Measurements from ENCODE around the gene TMEM256. TPM values are rescaled to one million over a fixed set of nuclear protein-coding genes. Genes with fewer than 3 reads are reported as not detected.
A peak's percentile ranks its signal among the peaks of the same experiment; 100 is the strongest.

TMEM256 gene
- total RNA-seq, 1 donor from 2014 or later = 45.9 TPM

DNA sequence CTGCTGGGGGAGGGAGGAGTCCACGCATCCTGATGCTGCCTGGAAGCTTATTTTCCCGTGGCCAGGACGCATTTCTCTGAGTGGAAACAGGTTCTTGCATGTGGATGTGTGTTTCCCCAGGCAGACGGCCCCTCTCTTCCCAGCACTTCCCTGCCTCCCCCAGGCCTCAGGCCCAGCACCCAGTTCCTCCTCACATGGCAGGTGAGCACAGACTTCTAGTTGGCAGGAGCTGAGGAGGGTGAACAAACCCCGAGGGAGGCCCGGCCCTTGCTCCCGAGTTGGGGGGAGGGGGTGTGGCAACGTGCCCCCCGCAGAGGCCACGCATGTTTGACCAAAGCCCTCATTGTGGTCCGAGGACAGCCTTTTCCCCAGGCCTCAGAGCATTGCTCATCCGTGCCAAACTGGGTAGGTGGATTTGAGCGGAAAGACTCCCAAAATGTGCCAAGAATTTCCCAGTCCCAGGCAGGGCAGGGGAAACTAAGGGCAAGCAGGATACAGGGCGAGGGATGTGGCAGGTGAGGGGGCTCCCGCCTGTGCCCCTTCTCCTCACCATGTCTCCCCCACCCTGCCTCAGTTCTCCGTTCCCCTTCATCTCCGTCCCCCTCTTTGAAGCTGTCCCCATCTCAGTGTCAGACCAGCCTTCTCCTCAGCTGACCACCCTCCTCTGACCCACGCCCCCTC, 14.7 kb upstream of the TMEM256 start:
- Mint-ChIP-seq H3K27ac (ENCODE audit: unreplicated experiment) (no peak overlapping the region), H3K27me3 (ENCODE audit: unreplicated experiment) (no peaks in the 10 kb centered on the region), H3K9me3 (ENCODE audit: unreplicated experiment) (no peaks in the 10 kb centered on the region), H3K4me1 (ENCODE audit: unreplicated experiment) (no peaks in the 10 kb centered on the region), H3K4me3 (ENCODE audit: unreplicated experiment) (no peak overlapping the region), H3K36me3 (ENCODE audit: unreplicated experiment) (peaks cover 12% of the 10 kb centered on the region)
- no peak for DNase-seq (ENCODE audit: extremely low spot score, unreplicated experiment)
- TF ChIP-seq, protein P1, sequence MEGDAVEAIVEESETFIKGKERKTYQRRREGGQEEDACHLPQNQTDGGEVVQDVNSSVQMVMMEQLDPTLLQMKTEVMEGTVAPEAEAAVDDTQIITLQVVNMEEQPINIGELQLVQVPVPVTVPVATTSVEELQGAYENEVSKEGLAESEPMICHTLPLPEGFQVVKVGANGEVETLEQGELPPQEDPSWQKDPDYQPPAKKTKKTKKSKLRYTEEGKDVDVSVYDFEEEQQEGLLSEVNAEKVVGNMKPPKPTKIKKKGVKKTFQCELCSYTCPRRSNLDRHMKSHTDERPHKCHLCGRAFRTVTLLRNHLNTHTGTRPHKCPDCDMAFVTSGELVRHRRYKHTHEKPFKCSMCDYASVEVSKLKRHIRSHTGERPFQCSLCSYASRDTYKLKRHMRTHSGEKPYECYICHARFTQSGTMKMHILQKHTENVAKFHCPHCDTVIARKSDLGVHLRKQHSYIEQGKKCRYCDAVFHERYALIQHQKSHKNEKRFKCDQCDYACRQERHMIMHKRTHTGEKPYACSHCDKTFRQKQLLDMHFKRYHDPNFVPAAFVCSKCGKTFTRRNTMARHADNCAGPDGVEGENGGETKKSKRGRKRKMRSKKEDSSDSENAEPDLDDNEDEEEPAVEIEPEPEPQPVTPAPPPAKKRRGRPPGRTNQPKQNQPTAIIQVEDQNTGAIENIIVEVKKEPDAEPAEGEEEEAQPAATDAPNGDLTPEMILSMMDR (IDR thresholded peaks at IDR 0.05) = no peak

DNA sequence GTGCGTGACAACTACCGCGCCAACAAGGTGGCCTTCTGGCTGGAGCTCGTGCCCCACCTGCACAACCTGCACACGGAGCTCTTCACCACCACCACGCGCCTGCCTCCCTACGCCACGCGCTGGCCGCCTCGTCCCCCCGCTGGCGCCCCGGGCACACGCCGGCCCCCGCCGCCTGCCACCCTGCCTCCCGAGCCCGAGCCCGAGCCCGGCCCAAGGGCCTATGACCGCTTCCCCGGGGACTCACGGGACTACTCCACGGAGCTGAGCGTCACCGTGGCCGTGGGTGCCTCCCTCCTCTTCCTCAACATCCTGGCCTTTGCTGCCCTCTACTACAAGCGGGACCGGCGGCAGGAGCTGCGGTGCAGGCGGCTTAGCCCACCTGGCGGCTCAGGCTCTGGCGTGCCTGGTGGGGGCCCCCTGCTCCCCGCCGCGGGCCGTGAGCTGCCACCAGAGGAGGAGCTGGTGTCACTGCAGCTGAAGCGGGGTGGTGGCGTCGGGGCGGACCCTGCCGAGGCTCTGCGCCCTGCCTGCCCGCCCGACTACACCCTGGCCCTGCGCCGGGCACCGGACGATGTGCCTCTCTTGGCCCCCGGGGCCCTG, 13.3 kb upstream of the TMEM256 start:
- H3K36me3 Mint-ChIP-seq (ENCODE audit: unreplicated experiment) = peaks cover 17% of the 10 kb centered on the region
- H3K4me3 Mint-ChIP-seq (ENCODE audit: unreplicated experiment) = no peak overlapping the region
- DNase-seq (ENCODE audit: extremely low spot score, unreplicated experiment) = no peak
- H3K4me1 Mint-ChIP-seq (ENCODE audit: unreplicated experiment) = peaks cover 7% of the 10 kb centered on the region
- H3K27ac Mint-ChIP-seq (ENCODE audit: unreplicated experiment) = no peak overlapping the region
- H3K27me3 Mint-ChIP-seq (ENCODE audit: unreplicated experiment) = no peaks in the 10 kb centered on the region
- no peaks in the 10 kb centered on the region for H3K9me3 Mint-ChIP-seq (ENCODE audit: unreplicated experiment)
- TF ChIP-seq, protein P1 (IDR thresholded peaks at IDR 0.05) = no peak

DNA sequence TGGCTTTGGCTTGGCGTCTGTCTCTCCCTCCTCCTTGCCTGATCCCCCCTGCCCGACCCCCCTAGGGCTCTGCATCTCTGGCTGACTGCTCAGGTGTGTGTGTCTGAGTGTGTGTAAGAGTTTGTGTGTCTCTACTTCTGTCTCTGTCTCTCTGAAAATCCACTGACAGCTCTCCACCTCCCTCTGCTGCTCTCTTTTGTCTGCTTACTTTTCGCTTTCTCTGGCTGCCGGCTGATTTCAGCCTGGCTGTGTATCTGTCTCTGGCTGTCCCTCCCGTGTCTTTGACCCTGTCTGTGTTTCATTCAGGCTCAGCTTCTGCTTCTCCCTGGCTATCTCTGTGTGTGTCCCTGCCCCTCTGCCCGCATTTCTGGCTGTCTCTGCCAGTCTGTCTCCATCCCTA, 12.4 kb upstream of the TMEM256 start:
- H3K27me3 Mint-ChIP-seq (ENCODE audit: unreplicated experiment) = no peaks in the 10 kb centered on the region
- no peaks in the 10 kb centered on the region for H3K9me3 Mint-ChIP-seq (ENCODE audit: unreplicated experiment)
- no peak for DNase-seq (ENCODE audit: extremely low spot score, unreplicated experiment)
- peaks cover 19% of the 10 kb centered on the region for H3K36me3 Mint-ChIP-seq (ENCODE audit: unreplicated experiment)
- peaks cover 7% of the 10 kb centered on the region for H3K4me1 Mint-ChIP-seq (ENCODE audit: unreplicated experiment)
- TF ChIP-seq, protein P1 (IDR thresholded peaks at IDR 0.05) = no peak
- H3K4me3 Mint-ChIP-seq (ENCODE audit: unreplicated experiment) = no peak overlapping the region
- peak overlapping the region; percentile 1 for H3K27ac Mint-ChIP-seq (ENCODE audit: unreplicated experiment)

DNA sequence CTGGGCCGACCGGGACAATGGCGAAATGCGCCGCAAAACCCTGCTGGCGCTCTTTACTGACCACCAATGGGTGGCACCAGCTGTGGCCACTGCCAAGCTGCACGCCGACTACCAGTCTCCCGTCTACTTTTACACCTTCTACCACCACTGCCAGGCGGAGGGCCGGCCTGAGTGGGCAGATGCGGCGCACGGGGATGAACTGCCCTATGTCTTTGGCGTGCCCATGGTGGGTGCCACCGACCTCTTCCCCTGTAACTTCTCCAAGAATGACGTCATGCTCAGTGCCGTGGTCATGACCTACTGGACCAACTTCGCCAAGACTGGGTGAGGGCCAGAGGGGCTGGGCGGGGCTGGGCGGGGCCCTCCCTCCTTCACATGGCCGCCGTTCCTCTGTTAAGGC, 11.9 kb upstream of the TMEM256 start:
- no peaks in the 10 kb centered on the region for H3K9me3 Mint-ChIP-seq (ENCODE audit: unreplicated experiment)
- peaks cover 19% of the 10 kb centered on the region for H3K36me3 Mint-ChIP-seq (ENCODE audit: unreplicated experiment)
- TF ChIP-seq, protein P1 (IDR thresholded peaks at IDR 0.05) = no peak
- H3K27me3 Mint-ChIP-seq (ENCODE audit: unreplicated experiment) = no peaks in the 10 kb centered on the region
- no peak overlapping the region for H3K27ac Mint-ChIP-seq (ENCODE audit: unreplicated experiment)
- H3K4me1 Mint-ChIP-seq (ENCODE audit: unreplicated experiment) = peaks cover 7% of the 10 kb centered on the region
- H3K4me3 Mint-ChIP-seq (ENCODE audit: unreplicated experiment) = no peak overlapping the region
- no peak for DNase-seq (ENCODE audit: extremely low spot score, unreplicated experiment)

DNA sequence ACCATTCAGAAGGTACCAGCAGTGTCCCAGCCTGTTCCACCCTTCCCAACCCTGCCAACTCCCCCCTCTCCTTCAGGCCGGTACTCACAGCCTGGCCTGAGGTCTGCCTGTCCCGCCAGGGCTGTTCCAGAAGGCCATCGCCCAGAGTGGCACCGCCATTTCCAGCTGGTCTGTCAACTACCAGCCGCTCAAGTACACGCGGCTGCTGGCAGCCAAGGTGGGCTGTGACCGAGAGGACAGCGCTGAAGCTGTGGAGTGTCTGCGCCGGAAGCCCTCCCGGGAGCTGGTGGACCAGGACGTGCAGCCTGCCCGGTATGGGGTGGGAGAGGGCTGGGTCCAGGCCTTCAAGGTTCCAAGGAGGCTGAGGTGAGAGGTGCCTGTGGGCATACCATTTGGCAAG, 10.9 kb upstream of the TMEM256 start:
- Mint-ChIP-seq H3K9me3 (ENCODE audit: unreplicated experiment) (no peaks in the 10 kb centered on the region), H3K27ac (ENCODE audit: unreplicated experiment) (no peak overlapping the region), H3K27me3 (ENCODE audit: unreplicated experiment) (no peaks in the 10 kb centered on the region), H3K36me3 (ENCODE audit: unreplicated experiment) (peaks cover 27% of the 10 kb centered on the region), H3K4me3 (ENCODE audit: unreplicated experiment) (no peak overlapping the region), H3K4me1 (ENCODE audit: unreplicated experiment) (peaks cover 7% of the 10 kb centered on the region)
- DNase-seq (ENCODE audit: extremely low spot score, unreplicated experiment) = no peak
- TF ChIP-seq, protein P1 (IDR thresholded peaks at IDR 0.05) = no peak
